Activated T-helper 1 cell treated with anti-CD3 and anti-CD28 coated beads, Interleukin-2, amount 50 U/mL, for 16 hours (primary cell): Measurements from ENCODE around the gene STMP1.
"Not testable (repeated sequence)": the region's sequence is repeated elsewhere in the genome, so short reads cannot be mapped to it uniquely, and the experiment has no call there.

Source experiments
- DNase-seq, 2 donors: peaks; one replicate each; pipeline ENCODE4 v3.0.0-alpha.2; 2020; ENCODE audit warnings: low read depth in 1 of 2, low spot score in 1 of 2

The STMP1 gene

GRCh38 chr7:135662373-135663114 is at the start of gene STMP1:
TSS of gene STMP1 (plus strand) at chr7:135662514.
- DNase-seq, result peak; percentile 93 to 95

GRCh38 chr7:135616136-135616535 is 46.2 kb upstream of the STMP1 start:
- DNase-seq, result no peak

- no peak for DNase-seq
These were observed 44.5 kb upstream of the STMP1 start for GRCh38 chr7:135617781-135618180.

GRCh38 chr7:135618510-135618909 is 43.8 kb upstream of the STMP1 start:
- DNase-seq, result no peak

GRCh38 chr7:135620447-135620846 is 41.9 kb upstream of the STMP1 start:
- DNase-seq, result no peak

GRCh38 chr7:135620980-135621850 is 41.1 kb upstream of the STMP1 start:
- no peak for DNase-seq

GRCh38 chr7:135634191-135634878 is 28.0 kb upstream of the STMP1 start:
- DNase-seq, result no peak

GRCh38 chr7:135639690-135640089 is 22.6 kb upstream of the STMP1 start:
- not testable (repeated sequence) for DNase-seq

- DNase-seq, result no peak
These were observed 18.2 kb upstream of the STMP1 start for GRCh38 chr7:135644154-135644553.

GRCh38 chr7:135644729-135645128 is 17.6 kb upstream of the STMP1 start:
- DNase-seq, result no peak

GRCh38 chr7:135645296-135645904 is 16.9 kb upstream of the STMP1 start:
- no peak for DNase-seq

- DNase-seq, result no peak
These were observed 14.6 kb upstream of the STMP1 start for GRCh38 chr7:135647755-135648154.

- no peak for DNase-seq
These were observed 14.1 kb upstream of the STMP1 start for GRCh38 chr7:135648235-135648634.

- DNase-seq, result no peak
These were observed 11.3 kb upstream of the STMP1 start for GRCh38 chr7:135650831-135651573.

- DNase-seq, result no peak
These were observed 8.8 kb upstream of the STMP1 start for GRCh38 chr7:135653340-135654080.

- DNase-seq, result no peak
These were observed 3.8 kb upstream of the STMP1 start for GRCh38 chr7:135658564-135658963.

GRCh38 chr7:135659159-135659846 is 3.0 kb upstream of the STMP1 start:
- no peak for DNase-seq

- DNase-seq, result no peak
These were observed 797 bp upstream of the STMP1 start for GRCh38 chr7:135661311-135662122.

- no peak for DNase-seq
These were observed 266 bp upstream of the STMP1 start for GRCh38 chr7:135662123-135662372.
